Renal cortex interstitium (tissue), 11 donors: ENCODE data around the gene TGFBR3L. TPM values are rescaled to one million over a fixed set of nuclear protein-coding genes. Genes with fewer than 3 reads are reported as not detected.
"Not testable (repeated sequence)": the region's sequence is repeated elsewhere in the genome, so short reads cannot be mapped to it uniquely, and the experiment has no call there.

ENCODE experiments used
- DNase-seq, 11 donors: peaks; one replicate each; pipeline ENCODE4 v3.0.0-alpha.2; 2013; ENCODE audit warnings: low read depth in 9 of 11, low spot score in 4 of 11; ENCODE audit errors: extremely low read depth in 1 of 11
- polyA plus RNA-seq, 3 donors: library from polyadenylated mRNA; unstranded; fragments of 120-200 nt; gene quantifications; one replicate each; pipeline ENCODE4 v1.2.1, GENCODE V29; 2013; ENCODE audit not compliant: insufficient read length in 3 of 3

The TGFBR3L gene
- polyA plus RNA-seq, 3 donors = 0.33 to 1.1 (median 1.0) TPM

GRCh38 chr19:7923295-7924191 lies 8.9 kb downstream of the TGFBR3L start:
- no peak for DNase-seq

- no peak for DNase-seq
Observed at GRCh38 chr19:7924241-7924640, 9.6 kb downstream of the TGFBR3L start.

DNA sequence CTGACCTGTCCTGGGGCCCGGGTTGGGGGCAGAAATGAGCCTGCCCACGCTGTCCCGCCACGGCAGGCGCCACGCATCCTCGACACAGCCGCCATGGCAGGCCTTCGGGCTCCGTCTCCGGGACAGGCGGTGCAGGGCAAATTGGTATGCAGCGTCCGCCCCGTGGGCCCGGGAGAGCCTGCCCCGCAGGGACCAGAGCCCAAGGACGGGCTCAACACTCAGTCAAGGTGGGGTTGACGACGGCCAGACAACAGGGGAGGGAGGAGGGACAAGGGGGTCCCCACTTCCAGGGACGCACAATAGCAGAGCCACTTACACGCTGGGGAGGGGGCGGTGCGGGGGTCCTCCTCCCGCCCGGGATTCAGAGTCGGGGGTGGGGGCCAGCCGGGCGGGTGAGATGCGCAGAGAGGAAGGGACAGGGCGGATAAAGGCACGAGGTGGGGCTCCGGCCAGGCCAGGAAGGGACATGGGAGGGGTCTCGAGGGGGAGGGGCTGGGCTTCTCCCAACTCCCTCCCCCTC lies 10.1 kb downstream of the TGFBR3L start:
- no peak for DNase-seq

DNA sequence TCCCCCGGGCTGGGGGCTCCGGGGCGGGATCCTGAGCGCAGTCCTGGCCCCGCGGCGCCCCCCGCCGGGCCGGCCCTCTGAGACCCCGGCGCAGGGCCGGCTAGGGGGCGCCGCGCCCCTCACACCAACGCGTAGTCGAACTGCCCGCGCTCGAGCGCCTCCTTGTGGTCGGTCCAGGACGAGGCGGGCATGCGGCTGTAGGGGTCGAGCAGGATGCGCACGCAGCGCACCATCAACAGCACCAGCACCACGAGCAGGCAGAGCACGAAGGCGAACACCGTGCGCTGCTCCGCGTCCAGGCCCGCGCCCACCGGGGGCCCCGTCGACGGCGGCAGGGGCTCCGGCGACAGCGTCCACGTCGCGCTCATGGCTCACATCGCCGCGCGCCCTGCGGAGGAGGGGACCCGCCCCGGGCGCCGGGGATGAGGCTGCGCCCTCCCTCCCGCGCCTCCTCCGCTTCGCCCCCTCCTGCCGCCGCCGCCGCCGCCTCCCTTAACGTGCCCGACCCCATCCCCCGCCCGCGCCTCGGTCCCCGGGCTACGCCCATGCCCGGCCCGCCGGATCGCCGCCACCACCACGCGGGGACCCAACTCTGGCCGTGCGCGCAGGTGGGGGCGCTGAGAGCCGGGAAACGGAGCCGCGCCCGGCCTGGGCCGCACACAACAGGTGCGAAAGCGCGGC lies 10.7 kb downstream of the TGFBR3L start:
- peak in 6 of 11 donors; percentile 73 to 85 (median 81) for DNase-seq

DNA sequence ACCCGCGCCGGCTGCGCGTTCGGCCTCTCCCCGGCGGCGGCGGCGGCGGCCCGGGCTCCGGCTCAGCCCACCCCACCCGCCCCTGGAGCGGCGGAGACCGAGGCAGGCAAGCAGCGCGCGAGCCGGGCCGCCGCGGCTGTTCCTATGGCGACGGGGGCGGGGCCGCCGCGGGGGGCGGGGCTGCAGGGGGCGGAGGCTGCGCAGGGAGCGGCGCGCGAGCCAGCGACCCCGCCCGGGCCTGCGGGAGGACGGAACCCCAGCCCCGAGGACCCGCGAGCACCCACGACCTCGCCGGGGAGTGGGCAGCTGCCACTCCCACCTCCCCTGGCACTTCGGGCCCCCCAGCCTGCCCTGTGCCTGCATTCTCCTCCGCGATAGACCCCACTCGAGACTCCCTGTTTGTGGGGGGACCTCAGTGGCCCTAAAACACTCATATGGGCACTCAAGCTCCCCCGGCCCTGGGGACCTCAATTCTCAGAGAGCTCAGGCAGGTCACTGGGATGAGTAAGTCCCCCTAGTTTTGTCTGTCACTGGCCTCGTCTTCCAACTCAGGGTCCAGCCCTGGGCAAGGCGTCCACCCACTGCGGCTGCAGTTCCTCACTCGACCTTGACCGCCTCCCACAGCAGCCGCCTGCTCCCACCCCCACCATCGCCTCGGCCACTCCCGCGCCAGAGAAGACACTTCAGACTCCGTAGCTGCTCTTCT lies 11.5 kb downstream of the TGFBR3L start, which contains the start of gene CTXN1:
Gene CTXN1, minus strand, starts transcription at position 115 of the 706 bp plus-strand sequence. CDS start 597 bp downstream, outside the sequence.
- DNase-seq = peak in 1 of 11 donors; percentile 64

DNA sequence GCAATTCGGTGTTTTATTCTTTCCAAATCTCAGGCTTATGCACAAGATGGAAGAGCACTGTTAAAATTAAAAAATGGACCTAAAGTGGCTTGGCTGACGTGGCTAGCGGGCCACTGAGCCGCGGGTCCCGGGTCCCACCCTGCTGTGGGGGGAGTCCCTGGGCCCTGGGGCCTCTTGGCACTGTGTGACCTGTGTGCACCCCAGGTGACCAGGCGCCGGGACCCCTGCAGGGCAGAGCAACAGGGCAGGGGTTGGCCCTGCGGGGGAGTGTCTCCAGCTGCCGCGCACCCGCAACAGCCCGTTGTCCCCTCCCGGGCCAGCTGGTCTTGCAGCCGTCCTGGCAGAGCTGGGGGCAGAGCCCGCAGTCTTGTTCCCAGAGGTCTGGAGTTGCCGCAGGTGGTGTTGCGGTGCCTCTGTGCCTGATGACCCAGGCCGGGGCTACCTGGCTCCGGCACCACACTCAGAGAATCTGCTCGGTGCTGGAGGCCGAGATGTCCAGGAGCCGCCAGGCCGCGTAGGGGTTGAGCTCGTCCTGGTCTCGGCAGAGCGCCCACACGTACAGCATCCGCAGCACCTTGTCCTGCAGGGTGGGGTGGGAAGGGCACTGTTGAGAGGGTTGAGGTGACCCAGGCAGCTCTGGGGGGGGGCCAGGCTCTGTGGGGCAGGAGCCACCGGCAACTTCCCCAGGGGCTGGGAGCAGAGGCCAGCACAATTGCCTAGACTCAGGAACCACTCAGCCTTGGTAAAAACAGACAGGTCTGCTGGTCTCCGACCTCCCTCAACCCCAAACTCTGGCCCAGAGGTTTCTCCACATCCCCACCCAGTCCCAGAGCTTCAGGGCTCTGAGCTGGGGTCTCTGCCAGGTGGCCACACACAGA lies 12.3 kb downstream of the TGFBR3L start:
- DNase-seq = no peak

DNA sequence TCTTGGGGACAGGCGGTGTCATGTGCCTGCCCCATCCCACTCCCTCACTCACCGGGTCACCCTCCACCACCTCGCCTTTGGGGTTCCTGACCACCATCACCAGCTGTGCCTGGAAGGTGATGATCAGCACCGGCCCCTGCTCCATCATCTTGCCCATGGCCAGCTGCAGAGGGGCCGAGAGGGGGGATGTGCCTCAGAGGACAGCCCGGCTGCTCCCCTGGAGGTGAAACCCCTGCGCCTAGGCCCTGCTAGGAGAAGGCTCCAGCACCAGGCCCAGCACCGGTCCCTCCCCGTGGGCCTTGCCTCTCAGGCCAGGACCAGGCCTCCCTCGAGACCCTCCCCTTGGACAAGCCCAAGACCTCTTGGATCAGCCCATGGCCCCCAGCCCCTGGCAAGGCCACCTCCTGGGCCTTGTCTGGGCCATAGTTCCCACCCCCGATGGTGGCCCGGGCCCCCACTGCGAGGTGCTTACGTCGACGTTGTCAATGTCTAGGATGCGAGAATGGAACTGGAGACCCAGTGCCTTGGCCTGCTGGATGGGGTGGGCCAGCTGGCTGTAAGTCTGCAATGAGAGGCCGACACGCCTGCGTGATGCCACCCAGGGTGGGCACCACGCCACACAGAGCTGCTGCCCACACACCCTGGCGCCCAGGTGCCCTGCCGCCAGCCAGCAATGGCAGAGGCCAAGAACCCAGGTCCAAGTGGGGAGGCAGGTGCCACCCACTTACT lies 13.1 kb downstream of the TGFBR3L start:
- no peak for DNase-seq

GRCh38 chr19:7928334-7928706 lies 13.7 kb downstream of the TGFBR3L start:
- DNase-seq = no peak

- no peak for DNase-seq
Observed at GRCh38 chr19:7928741-7929701, 14.4 kb downstream of the TGFBR3L start.

DNA sequence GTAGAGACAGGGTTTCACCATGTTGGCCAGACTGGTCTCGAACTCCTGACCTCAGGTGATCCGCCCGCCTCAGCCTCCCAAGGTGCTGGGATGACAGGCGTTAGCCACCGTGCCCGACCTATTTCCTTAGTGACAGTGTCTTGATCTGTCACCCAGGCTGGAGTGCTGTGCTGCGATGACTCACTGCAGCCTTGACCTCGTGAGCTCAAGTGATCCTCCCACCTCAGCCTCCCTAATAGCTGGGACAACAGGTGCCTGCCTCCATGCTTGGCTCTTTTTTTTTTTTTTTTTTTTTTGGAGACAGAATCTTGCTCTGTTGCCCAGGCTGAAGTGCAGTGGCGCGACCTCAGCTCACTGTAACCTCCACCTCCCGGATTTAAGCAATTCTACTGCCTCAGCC lies 15.4 kb downstream of the TGFBR3L start:
- not testable (repeated sequence) for DNase-seq

GRCh38 chr19:7930765-7931164 lies 16.1 kb downstream of the TGFBR3L start:
- no peak for DNase-seq

GRCh38 chr19:7931221-7932061 lies 16.8 kb downstream of the TGFBR3L start:
- DNase-seq = no peak

GRCh38 chr19:7932276-7932929 lies 17.8 kb downstream of the TGFBR3L start:
- DNase-seq = no peak

DNA sequence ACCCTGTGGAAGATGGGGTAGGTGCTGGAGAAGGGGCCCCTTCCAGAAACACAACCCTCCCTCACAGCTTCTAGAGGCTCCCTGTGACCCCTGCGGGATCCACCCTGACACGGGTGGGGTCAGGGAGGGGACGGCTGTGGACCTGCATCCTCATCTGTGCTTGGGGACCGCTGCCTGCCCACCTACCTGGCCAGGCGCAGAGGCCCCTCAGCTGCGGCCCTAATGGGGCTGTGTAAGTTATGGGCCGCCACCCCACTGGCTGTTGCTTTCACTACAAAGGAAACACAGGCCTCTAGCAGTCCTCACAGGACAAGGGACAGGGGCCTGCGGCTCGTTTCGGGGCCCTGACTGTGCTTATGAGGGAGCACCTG lies 18.3 kb downstream of the TGFBR3L start:
- DNase-seq = no peak

DNA sequence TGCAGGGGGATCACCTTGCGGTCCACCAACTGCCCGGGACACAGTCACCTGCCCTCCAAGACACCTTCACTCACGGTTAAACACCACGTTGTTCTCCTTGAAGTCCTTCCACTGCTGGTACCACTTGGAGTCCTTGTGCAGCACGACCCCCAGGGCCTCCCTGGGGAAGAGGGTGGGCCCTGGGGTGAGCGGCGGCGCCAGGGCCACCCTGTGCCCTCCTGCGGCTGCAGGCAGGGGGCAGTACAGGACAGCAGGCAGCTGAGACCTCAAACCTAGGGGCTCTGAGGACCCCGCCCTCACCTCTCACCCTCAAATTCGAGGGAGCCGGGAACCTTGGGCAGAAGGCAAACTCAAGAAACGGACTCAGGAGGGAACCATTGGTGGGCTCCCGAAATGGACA lies 18.8 kb downstream of the TGFBR3L start:
- no peak for DNase-seq
